Natural killer cell treated with Interleukin-12 subunit alpha and Interleukin-12 subunit beta and Interleukin-15 and Interleukin-18, amount 100 ng/mL, for 72 hours (primary cell): ENCODE measurements around the gene BPNT1. TPM values are rescaled to one million over a fixed set of nuclear protein-coding genes. Genes with fewer than 3 reads are reported as not detected.
"Not testable (repeated sequence)": the region's sequence is repeated elsewhere in the genome, so short reads cannot be mapped to it uniquely, and the experiment has no call there.

Source experiments
- ATAC-seq, 2 donors: fragments of 150-1000 bp; cut with Tn5 transposase in 1 of 2; sonication (Bioruptor Pico), chemical (Tn5 transposase) in 1 of 2; 2 replicates each; pipeline ENCODE4 v1.10.0; 2021
- DNase-seq: peaks from one replicate; pipeline ENCODE4 v3.0.0; 2022; ENCODE audit warnings: low spot score
- H3K27ac Mint-ChIP-seq, 2 donors: 1 replicate in 1 of 2; 2 replicates in 1 of 2; pipeline ENCODE4 v1.8.0; 2022; ENCODE audit warnings: mixed read lengths in 2 of 2, mild to moderate bottlenecking in 1 of 2, moderate library complexity in 1 of 2
- H3K27me3 Mint-ChIP-seq, 2 donors: 1 replicate in 1 of 2; 2 replicates in 1 of 2; pipeline ENCODE4 v1.8.0; 2022; ENCODE audit warnings: mixed read lengths in 2 of 2
- H3K36me3 Mint-ChIP-seq: one replicate; pipeline ENCODE4 v1.8.0; 2022; ENCODE audit warnings: mixed read lengths
- H3K4me1 Mint-ChIP-seq, 2 donors: 1 replicate in 1 of 2; 2 replicates in 1 of 2; pipeline ENCODE4 v1.8.0; 2022; ENCODE audit warnings: low read depth in 2 of 2, mixed read lengths in 2 of 2, mild to moderate bottlenecking in 1 of 2
- H3K4me3 Mint-ChIP-seq: one replicate; pipeline ENCODE4 v1.8.0; 2022; ENCODE audit warnings: mixed read lengths
- H3K9me3 Mint-ChIP-seq: 2 replicates; pipeline ENCODE4 v1.8.0; 2022; ENCODE audit warnings: mixed read lengths
- total RNA-seq, 2 donors: library from RNA; stranded (reverse); gene quantifications; one replicate each; pipeline ENCODE4 v1.2.3, GENCODE V29; 2022

The BPNT1 gene
- total RNA-seq, 2 donors from 2014 or later = 29.8 to 32.2 TPM

GRCh38 chr1:220056374-220056773, 33.2 kb downstream of the BPNT1 start:
- DNase-seq (no peak), ATAC-seq (peak; percentile 80 to 86)

GRCh38 chr1:220046052-220046930, 43.3 kb downstream of the BPNT1 start, which contains the start of gene EPRS1:
EPRS1 (minus strand) TSS chr1:220046505; CDS start chr1:220046388, 117 bp downstream.
- Mint-ChIP-seq H3K9me3 (no peaks in the 10 kb centered on the region), H3K27ac (peak within 1 kb of the TSS; percentile 86 to 94), H3K27me3 (no peaks in the 10 kb centered on the region), H3K36me3 (peaks cover 5% of the 10 kb centered on the region), H3K4me3 (peak within 1 kb of the TSS; percentile 97), H3K4me1 (peaks cover 17 to 26% of the 10 kb centered on the region in 2 donors)
- DNase-seq (peak; percentile 97), ATAC-seq (peak; percentile 100)

More at GRCh38 chr1:220056374-220056773, 33.2 kb downstream of the BPNT1 start:
- Mint-ChIP-seq H3K4me1 (peaks cover 9 to 12% of the 10 kb centered on the region in 2 donors), H3K4me3 (peak overlapping the region; percentile 65), H3K36me3 (peaks cover 1% of the 10 kb centered on the region), H3K9me3 (no peaks in the 10 kb centered on the region), H3K27ac (peak overlapping the region; percentile 63 to 74), H3K27me3 (no peaks in the 10 kb centered on the region)

GRCh38 chr1:220045356-220046051, 44.1 kb downstream of the BPNT1 start:
- Mint-ChIP-seq H3K4me1 (peaks cover 17 to 26% of the 10 kb centered on the region in 2 donors), H3K36me3 (peaks cover 5% of the 10 kb centered on the region), H3K9me3 (no peaks in the 10 kb centered on the region), H3K27me3 (no peaks in the 10 kb centered on the region), H3K27ac (peak overlapping the region; percentile 86 to 94), H3K4me3 (peak overlapping the region; percentile 97)
- DNase-seq (no peak), ATAC-seq (no peak)

- H3K9me3 Mint-ChIP-seq = no peaks in the 10 kb centered on the region
- H3K4me3 Mint-ChIP-seq = peak overlapping the region; percentile 97
- H3K27me3 Mint-ChIP-seq = no peaks in the 10 kb centered on the region
- no peak for DNase-seq
- peaks cover 5% of the 10 kb centered on the region for H3K36me3 Mint-ChIP-seq
- ATAC-seq = no peak
- H3K27ac Mint-ChIP-seq = peak overlapping the region; percentile 86 to 94
- peaks cover 17 to 26% of the 10 kb centered on the region in 2 donors for H3K4me1 Mint-ChIP-seq
Observed at GRCh38 chr1:220044678-220045355, 44.8 kb downstream of the BPNT1 start.

- H3K4me3 Mint-ChIP-seq = peak overlapping the region; percentile 48
- H3K4me1 Mint-ChIP-seq = peaks cover 22 to 29% of the 10 kb centered on the region in 2 donors
- no peaks in the 10 kb centered on the region for H3K9me3 Mint-ChIP-seq
- no peaks in the 10 kb centered on the region for H3K27me3 Mint-ChIP-seq
- ATAC-seq (no peak), DNase-seq (no peak)
- peak overlapping the region; percentile 8 to 26 for H3K27ac Mint-ChIP-seq
- H3K36me3 Mint-ChIP-seq = peaks cover 9% of the 10 kb centered on the region
Observed at GRCh38 chr1:220043646-220044045, 45.9 kb downstream of the BPNT1 start.

GRCh38 chr1:220040028-220040596, 49.5 kb downstream of the BPNT1 start:
- no peak overlapping the region for H3K4me3 Mint-ChIP-seq
- H3K4me1 Mint-ChIP-seq = peaks cover 27 to 28% of the 10 kb centered on the region in 2 donors
- H3K27me3 Mint-ChIP-seq = no peaks in the 10 kb centered on the region
- ATAC-seq (no peak), DNase-seq (no peak)
- no peak overlapping the region for H3K27ac Mint-ChIP-seq
- H3K36me3 Mint-ChIP-seq = peaks cover 25% of the 10 kb centered on the region
- H3K9me3 Mint-ChIP-seq = no peaks in the 10 kb centered on the region

- Mint-ChIP-seq H3K36me3 (peaks cover 24% of the 10 kb centered on the region), H3K4me1 (peaks cover 20 to 25% of the 10 kb centered on the region in 2 donors), H3K27me3 (no peaks in the 10 kb centered on the region), H3K27ac (peak overlapping the region; percentile 28 to 77), H3K9me3 (no peaks in the 10 kb centered on the region), H3K4me3 (no peak overlapping the region)
- DNase-seq (no peak), ATAC-seq (no peak)
Observed at GRCh38 chr1:220038640-220039039, 50.9 kb downstream of the BPNT1 start.

- not testable (repeated sequence) for H3K4me3 Mint-ChIP-seq, DNase-seq, ATAC-seq, H3K27ac Mint-ChIP-seq, H3K27me3 Mint-ChIP-seq, H3K9me3 Mint-ChIP-seq
- Mint-ChIP-seq H3K4me1 (peaks cover 16 to 19% of the 10 kb centered on the region in 2 donors), H3K36me3 (peaks cover 20% of the 10 kb centered on the region)
Observed at GRCh38 chr1:220037810-220038209, 51.8 kb downstream of the BPNT1 start.

GRCh38 chr1:220032911-220033310, 56.7 kb downstream of the BPNT1 start:
- H3K36me3 Mint-ChIP-seq = peaks cover 23% of the 10 kb centered on the region

GRCh38 chr1:220031287-220031686, 58.3 kb downstream of the BPNT1 start:
- ATAC-seq (peak in 1 of 2 donors; percentile 13), DNase-seq (no peak)
- Mint-ChIP-seq H3K9me3 (no peaks in the 10 kb centered on the region), H3K4me3 (no peak overlapping the region), H3K4me1 (peaks cover 3 to 8% of the 10 kb centered on the region in 2 donors), H3K27ac (peak overlapping the region in 1 of 2 donors; percentile 2), H3K27me3 (no peaks in the 10 kb centered on the region), H3K36me3 (peaks cover 15% of the 10 kb centered on the region)

More at GRCh38 chr1:220032911-220033310, 56.7 kb downstream of the BPNT1 start:
- no peaks in the 10 kb centered on the region for H3K27me3 Mint-ChIP-seq
- no peak overlapping the region for H3K4me3 Mint-ChIP-seq
- ATAC-seq (no peak), DNase-seq (no peak)
- no peak overlapping the region for H3K27ac Mint-ChIP-seq
- no peaks in the 10 kb centered on the region for H3K9me3 Mint-ChIP-seq
- H3K4me1 Mint-ChIP-seq = peaks cover 9 to 14% of the 10 kb centered on the region in 2 donors

- H3K27me3 Mint-ChIP-seq = no peaks in the 10 kb centered on the region
- no peak overlapping the region for H3K4me3 Mint-ChIP-seq
- no peak overlapping the region for H3K27ac Mint-ChIP-seq
- DNase-seq (no peak), ATAC-seq (no peak)
- H3K4me1 Mint-ChIP-seq = peaks cover 2 to 5% of the 10 kb centered on the region in 2 donors
- H3K9me3 Mint-ChIP-seq = no peaks in the 10 kb centered on the region
- peaks cover 27% of the 10 kb centered on the region for H3K36me3 Mint-ChIP-seq
Observed at GRCh38 chr1:220028346-220028895, 61.2 kb downstream of the BPNT1 start.

- peaks cover 6 to 19% of the 10 kb centered on the region in 2 donors for H3K4me1 Mint-ChIP-seq
- H3K36me3 Mint-ChIP-seq = peaks cover 39% of the 10 kb centered on the region
- H3K9me3 Mint-ChIP-seq = no peaks in the 10 kb centered on the region
- no peak overlapping the region for H3K4me3 Mint-ChIP-seq
- ATAC-seq (no peak), DNase-seq (no peak)
- H3K27ac Mint-ChIP-seq = no peak overlapping the region
- no peaks in the 10 kb centered on the region for H3K27me3 Mint-ChIP-seq
Observed at GRCh38 chr1:220019071-220019470, 70.5 kb downstream of the BPNT1 start.

- DNase-seq = no peak
- Mint-ChIP-seq H3K27ac (peak overlapping the region; percentile 54 to 75), H3K4me1 (peaks cover 14 to 17% of the 10 kb centered on the region in 2 donors), H3K36me3 (peaks cover 26% of the 10 kb centered on the region), H3K9me3 (no peaks in the 10 kb centered on the region), H3K4me3 (peak overlapping the region; percentile 36), H3K27me3 (no peaks in the 10 kb centered on the region)
- ATAC-seq = no peak
Observed at GRCh38 chr1:220013497-220013896, 76.1 kb downstream of the BPNT1 start.
